Measurements from ENCODE around the gene WDR73.

The WDR73 gene

GRCh38 chr15:84653910-84654688 is at the start of gene WDR73:
Gene WDR73 (minus strand): TSS chr15:84654283. CDS start chr15:84654274, 9 bp downstream.
- in situ Hi-C loops (cut with MboI; ENCODE audit: low pct_unique_long_range_greater_than_20kb, low sequenced_read_pairs, unreplicated experiment) = no loop called here
- TF ChIP-seq CTCF (IDR thresholded peaks at IDR 0.05; ENCODE audit: extremely low read depth, insufficient read depth, missing control alignments) = no peak
- peak; percentile 94 for DNase-seq (ENCODE audit: low spot score)

- no peak for TF ChIP-seq CTCF (IDR thresholded peaks at IDR 0.05; ENCODE audit: extremely low read depth, insufficient read depth, missing control alignments)
- no peak for DNase-seq (ENCODE audit: low spot score)
- in situ Hi-C loops (cut with MboI; ENCODE audit: low pct_unique_long_range_greater_than_20kb, low sequenced_read_pairs, unreplicated experiment) = no loop called here
Observed at GRCh38 chr15:84703808-84704207, 49.7 kb upstream of the WDR73 start.

- in situ Hi-C loops (cut with MboI; ENCODE audit: low pct_unique_long_range_greater_than_20kb, low sequenced_read_pairs, unreplicated experiment) = no loop called here
- no peak for TF ChIP-seq CTCF (IDR thresholded peaks at IDR 0.05; ENCODE audit: extremely low read depth, insufficient read depth, missing control alignments)
- no peak for DNase-seq (ENCODE audit: low spot score)
Observed at GRCh38 chr15:84702961-84703482, 48.9 kb upstream of the WDR73 start.

GRCh38 chr15:84699538-84700191 is 45.6 kb upstream of the WDR73 start:
- no peak for DNase-seq (ENCODE audit: low spot score)
- in situ Hi-C loops (cut with MboI; ENCODE audit: low pct_unique_long_range_greater_than_20kb, low sequenced_read_pairs, unreplicated experiment) = no loop called here
- TF ChIP-seq CTCF (IDR thresholded peaks at IDR 0.05; ENCODE audit: extremely low read depth, insufficient read depth, missing control alignments) = no peak

- in situ Hi-C loops (cut with MboI; ENCODE audit: low pct_unique_long_range_greater_than_20kb, low sequenced_read_pairs, unreplicated experiment) = no loop called here
- DNase-seq (ENCODE audit: low spot score) = no peak
- TF ChIP-seq CTCF (IDR thresholded peaks at IDR 0.05; ENCODE audit: extremely low read depth, insufficient read depth, missing control alignments) = no peak
Observed at GRCh38 chr15:84697236-84697990, 43.3 kb upstream of the WDR73 start.

GRCh38 chr15:84696757-84697156 is 42.7 kb upstream of the WDR73 start:
- DNase-seq (ENCODE audit: low spot score) = no peak
- in situ Hi-C loops (cut with MboI; ENCODE audit: low pct_unique_long_range_greater_than_20kb, low sequenced_read_pairs, unreplicated experiment) = no loop called here
- TF ChIP-seq CTCF (IDR thresholded peaks at IDR 0.05; ENCODE audit: extremely low read depth, insufficient read depth, missing control alignments) = no peak

Data from GM13977 (cell line).